Measurements from ENCODE around the gene OR10A5. TPM values are rescaled to one million over a fixed set of nuclear protein-coding genes. Genes with fewer than 3 reads are reported as not detected.
"Not testable (repeated sequence)": the region's sequence is repeated elsewhere in the genome, so short reads cannot be mapped to it uniquely, and the experiment has no call there.

OR10A5 gene
- total RNA-seq, 2 experiments from 2014 or later, result not detected

DNA sequence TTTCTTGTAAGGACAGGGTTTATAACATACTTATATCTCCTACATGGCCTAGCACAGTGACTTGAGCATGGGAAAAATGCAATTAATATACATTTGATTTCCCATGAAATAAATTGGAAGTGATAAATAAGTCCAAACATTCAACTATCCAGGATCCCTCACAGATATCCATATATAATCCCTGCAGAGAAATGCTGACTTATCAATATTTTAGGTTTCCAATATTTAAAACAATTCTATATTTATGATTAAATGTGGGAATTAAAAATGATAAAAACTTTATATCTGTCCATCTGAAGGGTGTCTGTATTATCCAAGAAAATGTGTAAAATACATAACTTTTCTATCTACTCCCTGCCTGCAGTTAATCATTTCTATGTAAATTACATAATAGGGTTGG is 37.3 kb downstream of the OR10A5 start:
- peaks cover 9% of the 10 kb centered on the region for H3K27me3 Mint-ChIP-seq
- DNase-seq (no peak), ATAC-seq (no peak)
- H3K4me3 Mint-ChIP-seq, result no peak overlapping the region
- H3K4me1 Mint-ChIP-seq (ENCODE audit: low read depth), result no peaks in the 10 kb centered on the region
- ChIA-PET POLR2A (no interaction called here), CTCF (no interaction called here)
- no peaks in the 10 kb centered on the region for H3K36me3 Mint-ChIP-seq (ENCODE audit: low read depth)
- H3K27ac Mint-ChIP-seq, result no peak overlapping the region
- intact Hi-C loops (cut with micrococcal nuclease), result no loop called here
- no peaks in the 10 kb centered on the region for H3K9me3 Mint-ChIP-seq
- TF ChIP-seq, protein P1, sequence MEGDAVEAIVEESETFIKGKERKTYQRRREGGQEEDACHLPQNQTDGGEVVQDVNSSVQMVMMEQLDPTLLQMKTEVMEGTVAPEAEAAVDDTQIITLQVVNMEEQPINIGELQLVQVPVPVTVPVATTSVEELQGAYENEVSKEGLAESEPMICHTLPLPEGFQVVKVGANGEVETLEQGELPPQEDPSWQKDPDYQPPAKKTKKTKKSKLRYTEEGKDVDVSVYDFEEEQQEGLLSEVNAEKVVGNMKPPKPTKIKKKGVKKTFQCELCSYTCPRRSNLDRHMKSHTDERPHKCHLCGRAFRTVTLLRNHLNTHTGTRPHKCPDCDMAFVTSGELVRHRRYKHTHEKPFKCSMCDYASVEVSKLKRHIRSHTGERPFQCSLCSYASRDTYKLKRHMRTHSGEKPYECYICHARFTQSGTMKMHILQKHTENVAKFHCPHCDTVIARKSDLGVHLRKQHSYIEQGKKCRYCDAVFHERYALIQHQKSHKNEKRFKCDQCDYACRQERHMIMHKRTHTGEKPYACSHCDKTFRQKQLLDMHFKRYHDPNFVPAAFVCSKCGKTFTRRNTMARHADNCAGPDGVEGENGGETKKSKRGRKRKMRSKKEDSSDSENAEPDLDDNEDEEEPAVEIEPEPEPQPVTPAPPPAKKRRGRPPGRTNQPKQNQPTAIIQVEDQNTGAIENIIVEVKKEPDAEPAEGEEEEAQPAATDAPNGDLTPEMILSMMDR (IDR thresholded peaks at IDR 0.05), result no peak

DNA sequence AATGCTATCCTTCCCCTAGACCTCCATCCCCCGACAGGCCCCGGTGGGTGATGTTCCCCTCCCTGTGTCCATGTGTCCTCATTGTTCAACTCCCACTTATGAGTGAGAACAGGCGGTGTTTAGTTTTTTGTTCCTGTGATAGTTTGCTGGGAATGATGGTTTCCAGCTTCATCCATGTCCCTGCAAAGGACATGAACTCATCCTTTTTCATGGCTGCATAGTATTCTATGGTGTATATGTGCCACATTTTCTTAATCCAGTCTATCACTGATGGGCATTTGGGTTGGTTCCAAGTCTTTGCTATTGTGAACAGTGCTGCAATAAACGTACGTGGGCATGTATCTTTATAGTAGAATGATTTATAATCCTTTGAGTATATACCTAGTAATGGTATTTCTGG is 42.2 kb downstream of the OR10A5 start:
- H3K27ac Mint-ChIP-seq; H3K4me3 Mint-ChIP-seq; H3K9me3 Mint-ChIP-seq; DNase-seq; ATAC-seq; H3K36me3 Mint-ChIP-seq (ENCODE audit: low read depth); H3K4me1 Mint-ChIP-seq (ENCODE audit: low read depth); intact Hi-C loops (cut with micrococcal nuclease); CTCF ChIA-PET: not testable (repeated sequence)
- POLR2A ChIA-PET, result interaction anchor here (0.6 kb wide), 1 partner anchor 34 kb away, joined by 3 read pairs; no protein-coding TSS in a partner anchor
- H3K27me3 Mint-ChIP-seq, result peaks cover 12% of the 10 kb centered on the region

DNA sequence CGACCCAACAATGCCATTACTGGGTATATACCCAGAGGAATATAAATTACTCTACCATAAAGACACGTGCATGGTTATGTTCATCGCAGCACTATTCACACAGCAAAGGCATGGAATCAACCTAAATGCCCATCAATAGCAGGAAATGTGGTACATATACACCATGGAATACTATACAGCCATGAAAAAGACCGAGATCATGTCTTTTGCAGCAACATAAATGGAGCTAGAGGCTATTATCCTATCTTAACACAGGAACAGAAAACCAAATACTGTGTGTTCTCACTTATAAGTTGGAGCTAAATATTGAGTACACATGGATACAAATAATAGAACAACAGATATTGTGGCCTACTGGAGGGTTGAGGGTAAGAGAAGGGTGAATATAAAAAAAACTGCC is 43.3 kb downstream of the OR10A5 start:
- no peak for DNase-seq

DNA sequence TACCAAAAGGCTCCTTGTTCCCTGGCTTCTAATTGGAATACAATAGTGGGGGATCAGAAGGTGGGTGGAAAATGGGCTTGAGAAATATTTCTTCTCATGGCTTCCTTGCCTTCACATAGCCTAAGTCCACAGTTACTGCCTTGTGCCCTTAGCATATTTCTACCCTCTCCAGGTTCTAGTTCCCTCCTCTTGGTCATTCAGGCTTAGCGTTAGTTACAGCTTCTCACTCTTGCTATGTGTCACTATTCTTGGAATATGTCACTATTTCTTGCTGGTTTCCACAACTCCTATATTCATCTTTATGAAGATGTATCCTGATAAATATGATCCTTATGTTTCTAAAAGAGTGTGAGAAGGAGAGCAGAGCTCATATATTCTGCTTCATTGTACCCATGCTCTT is 44.4 kb downstream of the OR10A5 start:
- ChIA-PET CTCF (interaction anchor here (0.8 kb wide), 1 partner anchor 77 kb away, joined by 3 read pairs; no protein-coding TSS in a partner anchor), POLR2A (no interaction called here)
- Mint-ChIP-seq H3K36me3 (ENCODE audit: low read depth) (no peaks in the 10 kb centered on the region), H3K27me3 (peaks cover 8% of the 10 kb centered on the region), H3K27ac (no peak overlapping the region), H3K4me1 (ENCODE audit: low read depth) (no peaks in the 10 kb centered on the region), H3K9me3 (no peaks in the 10 kb centered on the region), H3K4me3 (no peak overlapping the region)
- no peak for DNase-seq
- ATAC-seq, result no peak
- intact Hi-C loops (cut with micrococcal nuclease), result no loop called here
- TF ChIP-seq, protein P1 (IDR thresholded peaks at IDR 0.05), result no peak

More for the DNA sequence above, 43.3 kb downstream of the OR10A5 start:
- intact Hi-C loops (cut with micrococcal nuclease), result no loop called here
- TF ChIP-seq, protein P1 (IDR thresholded peaks at IDR 0.05), result no peak
- ChIA-PET CTCF (no interaction called here), POLR2A (no interaction called here)
- no peak for ATAC-seq
- Mint-ChIP-seq H3K4me1 (ENCODE audit: low read depth) (no peaks in the 10 kb centered on the region), H3K9me3 (no peaks in the 10 kb centered on the region), H3K36me3 (ENCODE audit: low read depth) (no peaks in the 10 kb centered on the region), H3K27ac (no peak overlapping the region), H3K4me3 (no peak overlapping the region), H3K27me3 (peaks cover 8% of the 10 kb centered on the region)

DNA sequence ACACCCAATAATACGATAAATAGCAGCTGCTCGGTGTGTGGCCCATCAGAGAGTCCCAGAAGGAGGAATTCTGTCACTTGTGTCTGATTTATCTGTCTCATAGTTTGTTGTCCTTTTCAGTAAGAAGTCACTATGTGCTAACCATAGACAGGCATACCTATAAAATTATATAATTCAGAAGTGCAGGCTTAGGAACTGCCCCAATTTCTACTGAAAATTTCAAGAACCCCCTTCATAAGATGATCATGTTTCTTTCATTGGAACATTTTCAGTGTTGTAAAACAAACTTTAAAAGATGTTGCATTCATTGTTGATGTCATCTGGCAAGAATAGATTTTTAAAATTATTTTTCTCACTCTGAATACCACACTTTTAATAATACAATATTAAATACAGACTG is 46.9 kb downstream of the OR10A5 start, which contains the start of gene OR2D2:
Gene OR2D2, minus strand, starts transcription at position 101 of the 400 bp plus-strand sequence. Its CDS starts 0 bp downstream, at position 101.
- H3K4me3 Mint-ChIP-seq, result no peak within 1 kb of the TSS
- no peak for DNase-seq
- no peaks in the 10 kb centered on the region for H3K4me1 Mint-ChIP-seq (ENCODE audit: low read depth)
- intact Hi-C loops (cut with micrococcal nuclease), result no loop called here
- ATAC-seq, result no peak
- no peaks in the 10 kb centered on the region for H3K36me3 Mint-ChIP-seq (ENCODE audit: low read depth)
- H3K27ac Mint-ChIP-seq, result no peak within 1 kb of the TSS
- H3K9me3 Mint-ChIP-seq, result no peaks in the 10 kb centered on the region
- TF ChIP-seq, protein P1 (IDR thresholded peaks at IDR 0.05), result no peak
- peaks cover 9% of the 10 kb centered on the region for H3K27me3 Mint-ChIP-seq
- POLR2A ChIA-PET, result no interaction called here
- CTCF ChIA-PET, result interaction anchor here (1.8 kb wide), 1 partner anchor 80 kb away, joined by 5 read pairs; no protein-coding TSS in a partner anchor

DNA sequence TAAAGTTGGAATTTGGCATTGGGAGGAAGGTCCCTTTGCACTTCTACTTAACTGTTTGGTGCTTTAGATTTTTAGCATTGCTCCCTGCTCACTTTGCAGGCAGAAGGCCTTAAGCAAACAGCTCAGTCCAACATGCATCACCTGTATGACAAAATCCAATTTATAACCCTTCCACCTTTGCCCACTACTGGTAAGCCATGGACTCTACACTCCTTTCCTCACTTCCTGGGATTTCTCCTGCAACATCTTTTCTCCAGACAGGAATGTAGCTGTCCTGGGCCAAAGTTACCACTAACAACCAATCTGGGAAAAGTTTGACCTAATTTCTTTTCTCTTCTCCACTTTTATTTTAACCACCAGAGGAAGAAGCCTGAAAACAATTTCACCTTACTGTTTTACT is 48.6 kb downstream of the OR10A5 start:
- ChIA-PET CTCF (no interaction called here), POLR2A (no interaction called here)
- Mint-ChIP-seq H3K27ac (no peak overlapping the region), H3K4me1 (ENCODE audit: low read depth) (no peaks in the 10 kb centered on the region), H3K36me3 (ENCODE audit: low read depth) (no peaks in the 10 kb centered on the region), H3K27me3 (peaks cover 13% of the 10 kb centered on the region), H3K4me3 (no peak overlapping the region), H3K9me3 (no peaks in the 10 kb centered on the region)
- no peak for ATAC-seq
- no peak for DNase-seq
- TF ChIP-seq, protein P1 (IDR thresholded peaks at IDR 0.05), result no peak
- intact Hi-C loops (cut with micrococcal nuclease), result no loop called here

All from activated CD8-positive, alpha-beta T cell treated with anti-CD3 and anti-CD28 coated beads for 36 hours (primary cell).